Measurements from ENCODE around the gene ELAVL2.

The ELAVL2 gene

DNA sequence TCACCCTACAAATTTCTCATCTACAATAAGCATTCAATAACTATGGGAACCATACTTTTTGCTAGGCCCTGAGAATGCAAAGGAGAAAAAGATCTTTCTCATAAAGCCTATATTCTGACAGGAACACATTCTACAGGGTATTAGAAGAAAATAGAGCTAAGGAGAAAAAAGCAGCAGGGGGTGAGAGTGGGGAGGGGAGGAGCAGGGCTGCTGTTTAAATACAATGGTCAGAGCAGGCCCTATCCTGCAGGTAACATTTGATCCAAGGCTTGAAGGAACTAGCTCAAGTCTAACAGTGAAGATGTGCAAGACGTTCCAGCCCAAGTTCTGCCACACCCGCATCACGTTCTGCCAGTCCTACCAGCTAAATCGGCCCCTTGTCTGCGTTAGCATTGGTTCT is 89.7 kb downstream of the ELAVL2 start:
- Histone ChIP-seq H3K9ac (ENCODE audit: low read length) (no peak overlapping the region), H3K4me3 (ENCODE audit: low read length) (no peak overlapping the region), H3K4me2 (ENCODE audit: low read depth, low read length) (no peak overlapping the region), H3K4me1 (ENCODE audit: low read length) (no peaks in the 10 kb centered on the region), H3K79me2 (ENCODE audit: low read length) (no peaks in the 10 kb centered on the region), H4K20me1 (ENCODE audit: insufficient read depth, low read length) (no peaks in the 10 kb centered on the region), H3K27me3 (replicated peaks; ENCODE audit: insufficient read depth, low read length) (no peaks in the 10 kb centered on the region), H3K9me3 (replicated peaks; ENCODE audit: insufficient read depth, low read length) (no peaks in the 10 kb centered on the region), H2AFZ (ENCODE audit: low read length) (no peak overlapping the region), H3K27ac (ENCODE audit: low read length) (no peak overlapping the region), H3F3A (ENCODE audit: insufficient read depth, low read length) (no peaks in the 10 kb centered on the region), H3K9me2 (replicated peaks; ENCODE audit: insufficient read depth, low read length) (no peaks in the 10 kb centered on the region), H3K36me3 (replicated peaks; ENCODE audit: insufficient read depth, low read length) (no peaks in the 10 kb centered on the region)
- TF ChIP-seq, protein P1, sequence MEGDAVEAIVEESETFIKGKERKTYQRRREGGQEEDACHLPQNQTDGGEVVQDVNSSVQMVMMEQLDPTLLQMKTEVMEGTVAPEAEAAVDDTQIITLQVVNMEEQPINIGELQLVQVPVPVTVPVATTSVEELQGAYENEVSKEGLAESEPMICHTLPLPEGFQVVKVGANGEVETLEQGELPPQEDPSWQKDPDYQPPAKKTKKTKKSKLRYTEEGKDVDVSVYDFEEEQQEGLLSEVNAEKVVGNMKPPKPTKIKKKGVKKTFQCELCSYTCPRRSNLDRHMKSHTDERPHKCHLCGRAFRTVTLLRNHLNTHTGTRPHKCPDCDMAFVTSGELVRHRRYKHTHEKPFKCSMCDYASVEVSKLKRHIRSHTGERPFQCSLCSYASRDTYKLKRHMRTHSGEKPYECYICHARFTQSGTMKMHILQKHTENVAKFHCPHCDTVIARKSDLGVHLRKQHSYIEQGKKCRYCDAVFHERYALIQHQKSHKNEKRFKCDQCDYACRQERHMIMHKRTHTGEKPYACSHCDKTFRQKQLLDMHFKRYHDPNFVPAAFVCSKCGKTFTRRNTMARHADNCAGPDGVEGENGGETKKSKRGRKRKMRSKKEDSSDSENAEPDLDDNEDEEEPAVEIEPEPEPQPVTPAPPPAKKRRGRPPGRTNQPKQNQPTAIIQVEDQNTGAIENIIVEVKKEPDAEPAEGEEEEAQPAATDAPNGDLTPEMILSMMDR (IDR thresholded peaks at IDR 0.05; ENCODE audit: low read length) = no peak
- no peak for TF ChIP-seq EZH2 (optimal IDR thresholded peaks at IDR 0.05; ENCODE audit: low read depth, low read length)
- no peak for TF ChIP-seq EZH2phosphoT487 (IDR thresholded peaks at IDR 0.05; ENCODE audit: low read length)
- no peak for DNase-seq

DNA sequence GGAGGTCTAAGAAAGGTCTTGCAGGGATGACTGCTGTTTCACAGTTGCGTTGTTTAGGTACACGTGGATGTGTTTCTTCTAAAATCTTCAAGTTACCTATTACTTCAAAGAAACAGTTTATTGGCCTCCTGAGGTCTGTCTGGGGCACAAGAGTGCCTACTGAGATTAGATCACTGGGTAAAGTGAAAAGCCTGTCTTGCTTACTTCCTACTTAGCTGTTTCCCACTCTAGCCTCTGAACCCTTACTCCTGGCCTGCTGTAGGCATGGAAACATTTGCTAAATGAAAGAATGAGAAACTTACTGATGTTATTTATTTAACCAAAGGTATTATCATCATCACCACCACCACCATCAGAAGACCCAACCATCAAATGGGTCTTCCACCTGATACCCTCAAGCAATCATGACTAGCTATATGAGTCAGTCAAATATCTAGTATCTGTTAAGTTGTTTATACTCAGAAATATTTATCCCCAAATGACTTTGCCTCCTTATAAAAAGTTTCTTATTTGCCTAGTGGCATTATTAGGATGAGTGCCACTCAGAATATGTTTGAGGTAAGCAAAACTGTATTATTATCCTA is 92.5 kb downstream of the ELAVL2 start:
- H4K20me1 ChIP-seq (ENCODE audit: insufficient read depth, low read length) = no peaks in the 10 kb centered on the region
- H3K4me3 ChIP-seq (ENCODE audit: low read length) = no peak overlapping the region
- no peaks in the 10 kb centered on the region for H3K79me2 ChIP-seq (ENCODE audit: low read length)
- no peak overlapping the region for H2AFZ ChIP-seq (ENCODE audit: low read length)
- no peaks in the 10 kb centered on the region for H3F3A ChIP-seq (ENCODE audit: insufficient read depth, low read length)
- no peak overlapping the region for H3K27ac ChIP-seq (ENCODE audit: low read length)
- H3K9me2 ChIP-seq (replicated peaks; ENCODE audit: insufficient read depth, low read length) = no peaks in the 10 kb centered on the region
- H3K27me3 ChIP-seq (replicated peaks; ENCODE audit: insufficient read depth, low read length) = no peaks in the 10 kb centered on the region
- no peaks in the 10 kb centered on the region for H3K4me1 ChIP-seq (ENCODE audit: low read length)
- DNase-seq = no peak
- H3K36me3 ChIP-seq (replicated peaks; ENCODE audit: insufficient read depth, low read length) = no peaks in the 10 kb centered on the region
- no peak for TF ChIP-seq EZH2 (optimal IDR thresholded peaks at IDR 0.05; ENCODE audit: low read depth, low read length)
- H3K4me2 ChIP-seq (ENCODE audit: low read depth, low read length) = no peak overlapping the region
- H3K9ac ChIP-seq (ENCODE audit: low read length) = no peak overlapping the region
- H3K9me3 ChIP-seq (replicated peaks; ENCODE audit: insufficient read depth, low read length) = no peaks in the 10 kb centered on the region

DNA sequence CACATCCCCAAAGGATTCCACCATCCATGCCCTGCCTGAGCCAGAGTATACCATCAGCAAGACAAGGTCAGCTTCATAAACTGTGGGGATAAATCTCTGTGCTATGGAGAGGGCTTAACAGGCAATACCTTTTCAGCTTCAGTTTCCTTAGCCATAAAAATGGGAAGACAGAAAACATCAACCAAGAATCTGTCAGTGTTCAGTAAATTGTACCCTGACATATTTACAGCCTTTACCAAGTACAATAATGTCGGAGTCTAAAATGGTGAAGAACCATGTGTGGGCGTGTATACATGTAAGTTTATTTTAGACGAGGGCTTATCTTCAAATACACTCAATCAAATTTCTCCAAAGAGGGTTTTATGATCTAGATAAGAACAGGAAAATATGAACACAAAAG is 94.7 kb downstream of the ELAVL2 start:
- H3K27me3 ChIP-seq (replicated peaks; ENCODE audit: insufficient read depth, low read length) = no peaks in the 10 kb centered on the region
- TF ChIP-seq, protein P1 (IDR thresholded peaks at IDR 0.05; ENCODE audit: low read length) = no peak
- no peak for TF ChIP-seq EZH2 (optimal IDR thresholded peaks at IDR 0.05; ENCODE audit: low read depth, low read length)
- TF ChIP-seq EZH2phosphoT487 (IDR thresholded peaks at IDR 0.05; ENCODE audit: low read length) = no peak
- DNase-seq = no peak
- no peak overlapping the region for H3K4me2 ChIP-seq (ENCODE audit: low read depth, low read length)
- H4K20me1 ChIP-seq (ENCODE audit: insufficient read depth, low read length) = no peaks in the 10 kb centered on the region
- H3F3A ChIP-seq (ENCODE audit: insufficient read depth, low read length) = no peaks in the 10 kb centered on the region
- H3K9me3 ChIP-seq (replicated peaks; ENCODE audit: insufficient read depth, low read length) = no peaks in the 10 kb centered on the region
- no peak overlapping the region for H3K9ac ChIP-seq (ENCODE audit: low read length)
- H3K36me3 ChIP-seq (replicated peaks; ENCODE audit: insufficient read depth, low read length) = no peaks in the 10 kb centered on the region
- H3K27ac ChIP-seq (ENCODE audit: low read length) = no peak overlapping the region
- no peak overlapping the region for H2AFZ ChIP-seq (ENCODE audit: low read length)
- no peaks in the 10 kb centered on the region for H3K4me1 ChIP-seq (ENCODE audit: low read length)
- no peaks in the 10 kb centered on the region for H3K9me2 ChIP-seq (replicated peaks; ENCODE audit: insufficient read depth, low read length)
- H3K79me2 ChIP-seq (ENCODE audit: low read length) = no peaks in the 10 kb centered on the region
- H3K4me3 ChIP-seq (ENCODE audit: low read length) = no peak overlapping the region

DNA sequence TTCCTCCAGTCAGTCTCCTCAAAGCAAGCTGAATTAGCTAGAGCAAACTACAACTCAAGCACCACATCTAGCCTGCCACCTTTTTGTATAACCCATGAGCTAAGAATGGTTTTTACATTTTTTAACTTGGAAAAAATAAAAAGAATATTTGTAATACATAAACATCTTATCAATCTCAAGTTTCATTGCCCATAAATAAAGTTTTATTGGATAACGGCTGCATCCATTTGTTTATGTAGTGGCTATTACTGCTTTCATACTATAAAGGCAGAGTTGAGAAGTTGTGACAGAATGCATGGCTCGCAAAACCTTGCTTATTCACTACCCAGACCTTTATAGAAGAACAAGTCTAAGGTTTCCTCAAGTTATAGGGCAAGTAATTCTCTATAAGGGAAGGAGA is 95.7 kb downstream of the ELAVL2 start:
- Histone ChIP-seq H3F3A (ENCODE audit: insufficient read depth, low read length) (no peaks in the 10 kb centered on the region), H3K36me3 (replicated peaks; ENCODE audit: insufficient read depth, low read length) (no peaks in the 10 kb centered on the region), H2AFZ (ENCODE audit: low read length) (no peak overlapping the region), H3K4me3 (ENCODE audit: low read length) (no peak overlapping the region), H3K79me2 (ENCODE audit: low read length) (no peaks in the 10 kb centered on the region), H4K20me1 (ENCODE audit: insufficient read depth, low read length) (no peaks in the 10 kb centered on the region), H3K4me2 (ENCODE audit: low read depth, low read length) (no peak overlapping the region), H3K27ac (ENCODE audit: low read length) (no peak overlapping the region), H3K9ac (ENCODE audit: low read length) (no peak overlapping the region), H3K4me1 (ENCODE audit: low read length) (no peaks in the 10 kb centered on the region), H3K9me2 (replicated peaks; ENCODE audit: insufficient read depth, low read length) (no peaks in the 10 kb centered on the region), H3K27me3 (replicated peaks; ENCODE audit: insufficient read depth, low read length) (no peaks in the 10 kb centered on the region), H3K9me3 (replicated peaks; ENCODE audit: insufficient read depth, low read length) (no peaks in the 10 kb centered on the region)
- DNase-seq = no peak
- no peak for TF ChIP-seq EZH2phosphoT487 (IDR thresholded peaks at IDR 0.05; ENCODE audit: low read length)
- TF ChIP-seq, protein P1 (IDR thresholded peaks at IDR 0.05; ENCODE audit: low read length) = no peak
- TF ChIP-seq EZH2 (optimal IDR thresholded peaks at IDR 0.05; ENCODE audit: low read depth, low read length) = no peak
